OCI-LY7 (cell line): Measurements from ENCODE around the gene MAOB.
"Not testable (repeated sequence)": the region's sequence is repeated elsewhere in the genome, so short reads cannot be mapped to it uniquely, and the experiment has no call there.

Source experiments
- CTCF ChIP-seq: fragments of 200-600 bp; sonication (generic); conservative IDR thresholded peaks from 2 replicates; pipeline ENCODE4 v1.5.1; 2014; ENCODE audit warnings: mild to moderate bottlenecking, antibody characterized with exemption, low read length, moderate library complexity, mixed read lengths
- EZH2phosphoT487 ChIP-seq: fragments of 200-600 bp; sonication (generic); IDR thresholded peaks from 2 replicates; pipeline ENCODE4 v1.6.1; 2018; ENCODE audit warnings: low read depth, borderline replicate concordance, mild to moderate bottlenecking, mixed run types, antibody characterized with exemption, low read length, moderate library complexity, mixed read lengths

GRCh38 chrX:43725227-43725626, 157.0 kb downstream of the MAOB start:
- not testable (repeated sequence) for TF ChIP-seq CTCF, EZH2phosphoT487
